Fibroblast of the conjunctiva (primary cell): Measurements from ENCODE around the gene CCL21.
A peak's percentile ranks its signal among the peaks of the same experiment; 100 is the strongest.

Source experiments
- DNase-seq: peaks from one replicate; pipeline ENCODE4 v3.0.0-alpha.2; 2010; ENCODE audit warnings: low read depth

CCL21 gene

GRCh38 chr9:34707130-34707529 is 2.8 kb downstream of the CCL21 start:
- DNase-seq = no peak

- DNase-seq = peak; percentile 89
Measured at GRCh38 chr9:34701769-34702736, 7.9 kb downstream of the CCL21 start.

DNA sequence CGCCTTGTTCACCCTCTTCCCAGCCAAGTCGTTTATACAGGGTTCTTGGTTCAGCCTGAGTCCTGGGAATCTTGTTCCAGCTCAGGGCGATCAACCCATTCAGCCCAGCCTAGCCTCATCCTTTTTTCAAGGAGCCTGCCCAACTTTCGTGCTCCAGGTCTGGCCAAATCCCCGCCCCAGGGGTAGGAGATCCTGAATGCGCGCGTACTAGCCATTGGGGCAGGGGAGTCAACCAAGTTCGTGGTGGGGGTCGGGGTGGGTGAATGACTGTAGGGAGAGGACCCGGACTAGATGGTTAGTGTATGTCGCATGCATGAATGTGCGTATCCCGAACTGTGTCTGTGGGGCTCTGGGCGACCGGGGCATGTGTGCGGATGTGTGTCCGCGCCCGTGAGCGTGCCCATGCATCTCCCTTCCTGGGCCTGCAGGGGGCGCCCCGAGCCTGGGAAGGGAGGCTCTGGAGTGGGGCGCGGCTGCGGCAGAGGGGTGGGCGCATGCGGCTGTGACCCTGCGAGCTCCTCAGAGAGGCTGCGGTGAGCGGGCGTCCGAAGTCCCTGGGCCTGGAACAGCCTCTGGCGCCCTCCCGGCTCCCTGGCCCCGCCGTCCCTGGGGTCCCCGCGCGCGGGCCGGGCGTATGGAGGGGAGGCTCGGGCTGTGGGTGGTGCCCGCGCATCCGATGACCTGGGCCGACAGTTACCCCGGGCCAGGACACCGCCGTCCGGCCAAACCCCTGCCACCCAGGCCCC is 8.7 kb downstream of the CCL21 start:
- peak; percentile 35 for DNase-seq

- no peak for DNase-seq
Measured at GRCh38 chr9:34694811-34695210, 15.1 kb downstream of the CCL21 start.

GRCh38 chr9:34693560-34693959 is 16.4 kb downstream of the CCL21 start:
- DNase-seq = no peak

DNA sequence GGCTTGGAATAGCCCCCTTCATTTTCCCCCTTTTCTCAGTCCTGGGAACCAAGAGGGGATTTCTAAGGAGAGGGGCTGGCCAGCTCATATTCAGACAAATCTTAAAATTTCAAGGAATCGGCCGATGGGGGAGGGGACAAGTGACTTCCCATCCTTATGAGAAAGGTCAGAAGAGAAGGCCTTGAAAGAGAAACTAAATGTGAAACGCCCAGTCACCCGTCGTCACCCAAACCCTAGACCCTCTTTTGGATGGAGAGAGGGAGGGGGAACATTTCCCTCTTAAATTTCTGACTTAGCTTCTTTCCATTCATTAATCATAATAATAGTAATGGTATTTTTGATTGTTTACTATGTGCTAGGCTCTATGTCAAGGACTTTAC is 18.0 kb downstream of the CCL21 start:
- DNase-seq = no peak

- no peak for DNase-seq
Measured at GRCh38 chr9:34690983-34691935, 18.7 kb downstream of the CCL21 start, which contains the start of gene CCL19. CCL19 (minus strand) TSS chr9:34691276; CDS start chr9:34691139, 137 bp downstream.

- DNase-seq = no peak
Measured at GRCh38 chr9:34689512-34689911, 20.4 kb downstream of the CCL21 start.

GRCh38 chr9:34689116-34689470 is 20.8 kb downstream of the CCL21 start:
- DNase-seq = no peak

DNA sequence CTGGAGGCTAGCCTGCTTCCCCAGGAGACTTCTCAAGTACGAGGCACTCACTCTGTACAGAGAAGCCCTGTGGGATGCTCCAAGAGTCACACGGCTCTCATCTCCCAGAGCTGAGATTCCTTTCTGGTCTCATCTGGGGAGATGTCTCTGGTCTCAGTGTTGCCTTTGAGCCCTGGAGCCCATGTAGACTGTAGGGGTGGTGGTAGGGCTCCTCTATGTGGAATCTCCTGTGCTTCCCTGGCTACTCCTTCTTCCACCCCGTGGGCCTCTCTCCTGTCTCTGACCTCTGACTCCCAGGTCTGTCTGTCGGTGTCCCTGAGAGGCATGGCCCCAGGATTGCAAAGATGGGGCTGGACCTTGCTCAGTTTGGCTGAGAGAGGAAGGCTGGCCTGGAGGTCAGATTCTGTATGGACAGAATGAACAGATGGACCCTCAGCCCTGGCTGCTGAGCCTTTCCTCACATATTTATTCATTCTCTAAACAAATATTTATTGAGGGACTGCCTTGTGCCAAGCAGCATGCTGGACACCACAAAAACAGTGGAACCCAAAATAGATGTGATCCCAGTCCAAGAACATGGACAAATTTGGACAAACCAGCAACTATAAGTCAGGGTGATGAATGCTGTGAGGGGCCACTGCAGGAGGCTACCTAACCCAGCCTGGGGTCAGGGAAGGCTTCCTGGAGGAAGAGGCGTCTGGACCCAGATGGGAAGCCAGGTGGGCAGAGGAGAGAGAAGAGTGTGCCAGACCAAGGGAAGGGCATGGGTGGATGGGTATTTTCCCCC is 21.4 kb downstream of the CCL21 start:
- DNase-seq = no peak

- no peak for DNase-seq
Measured at GRCh38 chr9:34687276-34688030, 22.5 kb downstream of the CCL21 start.

DNA sequence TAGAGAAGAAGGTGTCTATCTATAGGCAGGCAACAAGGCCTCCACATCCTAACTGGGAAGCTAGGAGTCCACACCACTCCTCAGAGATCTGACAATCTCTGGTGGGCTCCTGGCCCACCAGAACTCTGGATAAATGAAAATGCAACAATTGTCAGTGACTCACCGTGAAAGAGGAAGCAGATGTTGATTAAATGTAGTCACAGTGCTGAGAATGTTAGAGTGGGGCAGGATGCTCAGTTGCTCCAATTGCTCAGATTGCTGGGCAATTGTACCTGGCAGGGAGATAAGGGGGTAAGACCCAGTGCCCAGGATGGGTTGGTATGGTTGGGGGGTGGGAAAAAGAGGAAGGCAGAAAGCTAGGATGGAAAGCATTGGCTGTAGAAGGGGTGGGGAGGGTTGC is 23.2 kb downstream of the CCL21 start:
- no peak for DNase-seq

DNA sequence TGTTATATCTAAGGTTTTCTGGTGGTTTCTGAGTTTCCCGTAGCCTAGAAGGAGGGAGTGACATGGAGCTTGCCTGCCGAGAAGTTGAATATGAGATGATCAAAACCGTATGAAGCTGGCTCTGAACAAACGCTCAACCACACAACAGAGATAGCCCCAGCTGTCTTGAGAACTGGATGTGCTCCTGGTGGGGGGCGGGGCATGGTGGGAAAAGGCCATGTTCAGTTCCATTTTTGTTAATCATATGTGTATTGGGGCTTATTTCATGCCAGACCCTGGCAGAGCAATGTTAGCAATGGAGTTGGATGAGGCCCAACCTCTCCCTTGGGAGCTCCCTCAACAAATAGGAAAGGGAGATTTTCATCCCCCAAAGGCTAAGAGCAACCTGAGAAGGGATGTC is 23.7 kb downstream of the CCL21 start:
- DNase-seq = peak; percentile 65

GRCh38 chr9:34685591-34685990 is 24.3 kb downstream of the CCL21 start:
- DNase-seq = no peak

DNA sequence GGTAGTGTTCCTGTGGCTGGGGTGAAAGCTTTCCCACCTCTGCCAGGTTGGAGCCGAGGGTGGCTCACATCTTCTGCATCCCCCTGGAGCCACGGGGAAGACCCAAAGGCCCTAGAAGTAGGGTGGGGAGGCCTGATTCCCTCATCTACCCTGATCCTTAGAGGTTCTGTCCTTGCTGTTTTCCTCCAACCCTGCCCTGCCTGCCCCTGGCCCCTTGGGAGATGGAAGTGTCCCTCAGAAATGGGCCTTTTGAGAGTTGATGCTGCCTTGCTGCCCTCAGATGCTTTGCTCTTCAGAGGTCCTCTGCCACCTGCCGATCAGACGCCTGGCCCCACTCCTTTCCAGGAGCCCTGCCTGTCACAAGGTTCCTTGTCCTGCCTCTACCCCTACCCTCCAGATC is 25.1 kb downstream of the CCL21 start:
- no peak for DNase-seq

GRCh38 chr9:34684145-34684544 is 25.8 kb downstream of the CCL21 start:
- no peak for DNase-seq

GRCh38 chr9:34675869-34676268 is 34.1 kb downstream of the CCL21 start:
- DNase-seq = no peak

- peak; percentile 49 for DNase-seq
Measured at GRCh38 chr9:34675048-34675714, 34.8 kb downstream of the CCL21 start.

DNA sequence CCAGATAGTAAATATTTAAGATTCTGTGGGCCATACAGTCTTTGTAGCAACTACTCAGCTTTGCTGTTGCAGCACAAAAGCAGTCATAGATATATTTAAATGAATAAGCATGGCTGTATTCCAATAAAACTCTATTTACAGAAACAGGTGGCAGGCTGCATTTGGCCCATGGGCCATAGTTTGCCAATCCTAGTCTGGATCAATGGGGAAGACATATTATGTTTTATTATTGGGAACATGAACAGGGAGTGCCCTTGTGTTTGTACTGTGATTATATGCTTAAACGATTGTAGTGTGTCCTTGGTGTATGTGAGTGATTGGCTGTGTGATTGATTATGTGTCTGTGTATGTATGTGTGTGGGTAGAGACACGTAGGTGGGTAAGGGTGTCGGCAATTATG is 35.5 kb downstream of the CCL21 start:
- DNase-seq = no peak

DNA sequence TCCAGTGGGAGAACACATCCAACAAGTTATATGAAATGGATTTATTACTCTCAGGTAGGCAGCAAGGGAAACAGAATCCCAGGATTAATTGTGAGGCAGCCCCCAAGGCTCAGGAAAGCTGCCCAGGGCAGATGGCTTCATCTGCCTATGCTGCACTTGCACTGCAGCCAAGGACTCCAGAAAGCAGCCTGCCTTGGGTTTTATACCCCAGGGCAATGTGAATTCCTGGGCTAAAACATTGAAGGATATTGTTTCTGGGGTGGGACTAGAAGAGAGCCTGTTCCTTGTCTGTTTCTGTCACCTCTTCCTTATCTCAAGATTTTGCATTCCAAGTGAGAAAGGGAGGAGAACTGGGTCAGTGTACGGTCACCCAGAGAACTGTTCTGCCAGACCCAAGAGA is 38.6 kb downstream of the CCL21 start:
- DNase-seq = no peak
